K562 (cell line): ENCODE results near the gene ZSWIM8. TPM values are rescaled to one million over a fixed set of nuclear protein-coding genes. Genes with fewer than 3 reads are reported as not detected.
A peak's percentile ranks its signal among the peaks of the same experiment; 100 is the strongest.

ENCODE experiments used
- ATAC-seq: fragments of 200-7000 bp; cut with Tn5 transposase; 3 replicates; pipeline ENCODE4 v1.9.1; 2020; ENCODE audit warnings: moderate library complexity
- BruUV-seq: library from RNA; stranded (reverse); fragments of 400-500 nt; replicated peaks from 2 replicates; lab custom pipeline; 2021; lab: Mats Ljungman, UMichigan
- CTCF ChIA-PET: fragments of 300-600 bp; formaldehyde crosslinking; extraction: SDS; loops from one replicate; lab custom pipeline; 2021; ENCODE audit warnings: low intra/inter-chr PET ratio; lab: Yijun Ruan, JAX
- POLR2A ChIA-PET: fragments of 300-600, 350-650 bp; sonication (Branson Sonifier 250); formaldehyde crosslinking; extraction: SDS; loops from one replicate; lab custom pipeline; 2021; ENCODE audit warnings: antibody characterized with exemption, inconsistent platforms; lab: Yijun Ruan, JAX
- DNase-seq, 4 experiments: peaks; one replicate each; pipeline versions ENCODE4 v3.0.0 to v3.0.0-alpha.2; 2011 to 2018; ENCODE audit warnings: low spot score in 3 of 4, mixed read lengths in 3 of 4; ENCODE audit errors: extremely low read depth in 1 of 4
- FAIRE-seq: peaks from 2 replicates; lab custom pipeline; 2011; peaks lifted over from hg19 to GRCh38; lab: Jason Lieb, UNC
- H2AFZ ChIP-seq: 2 replicates; pipeline ENCODE4 v1.6.0; 2011; ENCODE audit warnings: low read depth, low read length, control low read depth, inconsistent platforms
- H3K27ac ChIP-seq: fragments of 200-600 bp; 3 replicates; pipeline ENCODE4 v1.8.0; 2011; ENCODE audit warnings: low read depth, mild to moderate bottlenecking, control low read depth, inconsistent platforms, low read length, moderate library complexity, mixed read lengths; ENCODE audit errors: extremely low read depth
- H3K27me3 ChIP-seq, 2 experiments: fragments of 300-600 bp in 1 of 2; 2 replicates in 1 of 2; 3 replicates in 1 of 2; pipeline versions ENCODE4 v1.6.0 to v1.8.0; 2011; ENCODE audit warnings: inconsistent platforms in 2 of 2, low read length in 2 of 2, mild to moderate bottlenecking in 1 of 2, mixed read lengths in 1 of 2, moderate library complexity in 1 of 2; ENCODE audit not compliant: control insufficient read depth in 2 of 2, insufficient read depth in 2 of 2
- H3K36me3 ChIP-seq: fragments of 300-600 bp; 3 replicates; pipeline ENCODE4 v1.8.0; 2011; ENCODE audit warnings: mild to moderate bottlenecking, low read length, inconsistent platforms; ENCODE audit not compliant: control insufficient read depth, insufficient read depth
- H3K4me1 ChIP-seq, 2 experiments: fragments of 200-600 bp in 1 of 2; replicated peaks in 1 of 2; 2 replicates in 1 of 2; 3 replicates in 1 of 2; pipeline versions ENCODE4 v1.5.1 to v1.8.0; 2011; ENCODE audit warnings: inconsistent platforms in 2 of 2, low read length in 2 of 2, mild to moderate bottlenecking in 1 of 2, mixed read lengths in 1 of 2, moderate library complexity in 1 of 2; ENCODE audit not compliant: control insufficient read depth in 2 of 2, insufficient read depth in 2 of 2
- H3K4me2 ChIP-seq: 2 replicates; pipeline ENCODE4 v1.6.1; 2011; ENCODE audit warnings: low read length, control low read depth, inconsistent platforms, mixed read lengths; ENCODE audit not compliant: insufficient read depth
- H3K4me3 ChIP-seq: fragments of 200-600 bp; sonication (generic), shearing (Covaris generic); 2 replicates; pipeline ENCODE4 v1.5.1; 2016; ENCODE audit warnings: control low read depth, inconsistent platforms
- H3K79me2 ChIP-seq: fragments of 200-600 bp; 3 replicates; pipeline ENCODE4 v1.8.0; 2011; ENCODE audit warnings: low read length, inconsistent platforms; ENCODE audit not compliant: control insufficient read depth, insufficient read depth
- H3K9ac ChIP-seq, 2 experiments: 2 replicates each; pipeline versions ENCODE4 v1.6.0 to v1.6.1; 2011; ENCODE audit warnings: low read depth in 2 of 2, low read length in 2 of 2, control low read depth in 1 of 2, inconsistent platforms in 1 of 2, mild to moderate bottlenecking in 1 of 2, mixed read lengths in 1 of 2; ENCODE audit not compliant: insufficient read depth in 1 of 2
- H3K9me1 ChIP-seq: one replicate; pipeline ENCODE4 v1.6.0; 2011; ENCODE audit warnings: inconsistent platforms, mild to moderate bottlenecking, low read length, moderate library complexity; ENCODE audit not compliant: control insufficient read depth, insufficient read depth
- H3K9me3 ChIP-seq: replicated peaks from 2 replicates; pipeline ENCODE4 v1.5.1; 2011; ENCODE audit warnings: low read depth, low read length, inconsistent platforms; ENCODE audit not compliant: control insufficient read depth, insufficient read depth
- H4K20me1 ChIP-seq: replicated peaks from 2 replicates; pipeline ENCODE4 v1.6.1; 2011; ENCODE audit warnings: low read length, inconsistent platforms, mixed read lengths; ENCODE audit not compliant: control insufficient read depth, insufficient read depth
- DEAF1 ChIP-seq: fragments of 450-650 bp; formaldehyde crosslinking; IDR thresholded peaks from 2 replicates; pipeline ENCODE4 v1.4.0; 2020; ENCODE audit warnings: mild to moderate bottlenecking, moderate library complexity
- ERF ChIP-seq: fragments of 450-650 bp; formaldehyde crosslinking; IDR thresholded peaks from 2 replicates; pipeline ENCODE4 v1.4.0; 2020; ENCODE audit warnings: mild to moderate bottlenecking, mixed read lengths
- MAZ ChIP-seq, 2 experiments: fragments of 450-650 bp in 1 of 2; sonication (generic) in 1 of 2; formaldehyde crosslinking; IDR thresholded peaks in 1 of 2; conservative IDR thresholded peaks in 1 of 2; 2 replicates each; pipeline versions ENCODE4 v1.4.0 to v1.5.0; 2020; ENCODE audit warnings: mild to moderate bottlenecking in 1 of 2, missing genetic modification reagents in 1 of 2
- PHTF2 ChIP-seq: fragments of 250-450 bp; sonication (Bioruptor Pico); IDR thresholded peaks from 2 replicates; pipeline ENCODE4 v1.5.0; 2021; ENCODE audit warnings: mild to moderate bottlenecking
- POLR2A ChIP-seq: fragments of 450-650 bp; conservative IDR thresholded peaks from 2 replicates; pipeline ENCODE4 v1.6.1; 2016
- POLR2G ChIP-seq: fragments of 200-400 bp; formaldehyde crosslinking; IDR thresholded peaks from 2 replicates; pipeline ENCODE4 v1.6.1; 2017; ENCODE audit warnings: low read depth, mild to moderate bottlenecking, antibody characterized with exemption, low read length, moderate library complexity
- RBFOX2 ChIP-seq: fragments of 200-400 bp; formaldehyde crosslinking; IDR thresholded peaks from 2 replicates; pipeline ENCODE4 v1.6.1; 2017; ENCODE audit warnings: low read depth, mild to moderate bottlenecking, low read length, moderate library complexity
- SMARCA5 ChIP-seq: fragments of 450-650 bp; IDR thresholded peaks from 2 replicates; pipeline ENCODE4 v1.6.1; 2016
- SMARCE1 ChIP-seq: fragments of 450-650 bp; IDR thresholded peaks from 2 replicates; pipeline ENCODE4 v1.7.1; 2016; ENCODE audit warnings: mild to moderate bottlenecking
- ZBTB26 ChIP-seq: fragments of 450-650 bp; formaldehyde crosslinking; IDR thresholded peaks from 2 replicates; pipeline ENCODE4 v1.4.0; 2022; ENCODE audit warnings: missing genetic modification characterization
- ZNF24 ChIP-seq: fragments of 450-650 bp; IDR thresholded peaks from 2 replicates; pipeline ENCODE4 v1.6.1; 2016
- WGBS: fragments of 100-300 bp; shearing (Covaris generic); methylation state at CpG from one replicate; pipeline ENCODE4 v1.1.6; 2016; ENCODE audit warnings: low coverage, mixed read lengths; ENCODE audit not compliant: insufficient coverage; ENCODE audit errors: missing lambda C conversion rate; 5-methylcytosine and 5-hydroxymethylcytosine counted together
- in situ Hi-C: fragments of 300-500 bp; cut with MboI; formaldehyde crosslinking; loops from 4 replicates; pipeline ENCODE4 v1.15.0; 2018; ENCODE audit warnings: inconsistent platforms, mixed read lengths
- intact Hi-C: fragments of 100-400 bp; cut with micrococcal nuclease; formaldehyde crosslinking; loops from 2 replicates; pipeline ENCODE4 v1.14.2; 2022
- polyA plus RNA-seq, 8 experiments: library from polyadenylated mRNA; depleted of rRNA in 4 of 8; stranded (reverse) in 5 of 8; unstranded in 3 of 8; fragments of >200 nt; fragmentation: Nextera tagmentation in 2 of 8; fragmentation: Illumina TruSeq in 1 of 8; extraction: Ambion mirVana in 2 of 8; extraction: Trizol in 1 of 8; gene quantifications; 2 replicates each; pipeline versions ENCODE4 v1.2.1 to v1.2.3, GENCODE V29; 2011 to 2014; ENCODE audit warnings: inconsistent platforms in 1 of 8, missing spikeins in 1 of 8
- total RNA-seq, 7 experiments: library from RNA; depleted of rRNA in 6 of 7; stranded (reverse); fragments of >200 nt in 6 of 7; fragmentation: Illumina TruSeq in 2 of 7; extraction: Trizol in 2 of 7; gene quantifications; 2 replicates each; pipeline versions ENCODE4 v1.2.1 to v1.2.3, GENCODE V29; 2011 to 2021; ENCODE audit warnings: low replicate concordance in 1 of 7
- TF ChIP-seq, protein P1 (sequence below): sonication (generic); formaldehyde crosslinking; IDR thresholded peaks from 2 replicates; pipeline ENCODE4 v1.8.1; 2023; ENCODE audit warnings: mild to moderate bottlenecking, missing genetic modification reagents

Gene ZSWIM8
- total and polyA plus RNA-seq, 9 of the 15 experiments (the other 6 are each of a cell fraction or from before 2014, with no cell fraction given): 5.6 to 47.8 (median 26.7) TPM

DNA sequence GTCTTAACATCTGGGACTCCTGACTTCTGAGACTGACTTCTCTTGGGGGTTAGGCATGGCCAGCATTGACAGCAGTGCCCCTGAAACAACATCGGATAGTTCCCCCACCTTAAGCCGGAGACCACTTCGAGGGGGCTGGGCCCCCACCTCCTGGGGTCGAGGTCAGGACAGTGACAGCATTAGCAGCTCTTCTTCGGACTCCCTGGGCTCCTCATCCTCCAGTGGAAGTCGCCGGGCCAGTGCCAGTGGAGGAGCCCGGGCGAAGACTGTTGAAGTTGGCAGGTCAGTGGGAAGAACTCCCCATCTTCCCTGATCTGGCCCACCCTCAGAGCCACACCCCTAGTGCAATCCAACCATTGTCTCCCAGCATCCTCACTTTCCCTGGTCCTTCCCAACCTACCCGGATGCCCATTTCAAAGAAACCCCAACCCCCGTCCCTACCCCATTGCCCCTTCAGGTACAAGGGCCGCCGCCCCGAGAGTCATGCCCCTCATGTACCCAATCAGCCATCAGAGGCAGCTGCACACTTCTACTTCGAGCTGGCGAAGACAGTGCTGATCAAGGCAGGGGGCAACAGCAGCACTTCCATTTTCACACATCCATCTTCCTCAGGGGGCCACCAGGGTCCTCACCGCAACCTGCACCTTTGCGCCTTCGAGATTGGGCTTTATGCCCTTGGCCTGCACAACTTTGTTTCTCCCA is 12.1 kb downstream of the ZSWIM8 start:
- intact Hi-C loops: no loop called here
- BruUV-seq: no TSS peak
- ChIA-PET CTCF (no interaction called here), POLR2A (interaction anchor here (0.6 to 9.0 kb wide), 4 partner anchors 12 to 53 kb away, joined by 3 to 61 read pairs (median 26); partner anchors contain the start of genes SEC24C and ZSWIM8)
- H3K9me3 ChIP-seq: no peaks in the 10 kb centered on the region
- in situ Hi-C loops: no loop called here
- H3K4me1 ChIP-seq: peaks cover 0 to 10% of the 10 kb centered on the region in 2 experiments; a peak in 2 of 5 replicates
- no peak overlapping the region for H3K27ac ChIP-seq
- H3K9me1 ChIP-seq: peaks cover 8% of the 10 kb centered on the region
- H3K4me2 ChIP-seq: no peak overlapping the region
- DNase-seq: no peak
- no peak for FAIRE-seq
- H3K79me2 ChIP-seq: no peaks in the 10 kb centered on the region
- H2AFZ ChIP-seq: no peak overlapping the region
- ATAC-seq: no peak
- H3K36me3 ChIP-seq: peaks cover 91% of the 10 kb centered on the region; the same call in 2 of the 3 replicates
- H3K9ac ChIP-seq: no peak overlapping the region
- no peaks in the 10 kb centered on the region; the same call in 1 of the 2 replicates for H4K20me1 ChIP-seq
- 92% methylated on average over 19 of the region's 19 CpGs for WGBS
- no peaks in the 10 kb centered on the region for H3K27me3 ChIP-seq
- no peak overlapping the region for H3K4me3 ChIP-seq
- TF ChIP-seq POLR2A (0 out of 2 replicates have a peak, but pooled peaks have one; percentile 9), ERF (CRISPR knock-in tag) (0 out of 2 replicates have a peak, but pooled peaks have one; percentile 42), PHTF2 (CRISPR knock-in tag) (no peak), SMARCA5 (no peak), MAZ (CRISPR knock-in tag; conservative IDR thresholded peaks at IDR 0.05 in 1 of 2, IDR thresholded peaks at IDR 0.05 in 1 of 2) (no peak), RBFOX2 (peak; percentile 38; the same call in 1 of the 2 replicates), DEAF1 (no peak), ZBTB26 (CRISPR knock-in tag) (0 out of 2 replicates have a peak, but pooled peaks have one; percentile 38), SMARCE1 (no peak), POLR2G (peak; percentile 65), ZNF24 (no peak)
- TF ChIP-seq, protein P1, sequence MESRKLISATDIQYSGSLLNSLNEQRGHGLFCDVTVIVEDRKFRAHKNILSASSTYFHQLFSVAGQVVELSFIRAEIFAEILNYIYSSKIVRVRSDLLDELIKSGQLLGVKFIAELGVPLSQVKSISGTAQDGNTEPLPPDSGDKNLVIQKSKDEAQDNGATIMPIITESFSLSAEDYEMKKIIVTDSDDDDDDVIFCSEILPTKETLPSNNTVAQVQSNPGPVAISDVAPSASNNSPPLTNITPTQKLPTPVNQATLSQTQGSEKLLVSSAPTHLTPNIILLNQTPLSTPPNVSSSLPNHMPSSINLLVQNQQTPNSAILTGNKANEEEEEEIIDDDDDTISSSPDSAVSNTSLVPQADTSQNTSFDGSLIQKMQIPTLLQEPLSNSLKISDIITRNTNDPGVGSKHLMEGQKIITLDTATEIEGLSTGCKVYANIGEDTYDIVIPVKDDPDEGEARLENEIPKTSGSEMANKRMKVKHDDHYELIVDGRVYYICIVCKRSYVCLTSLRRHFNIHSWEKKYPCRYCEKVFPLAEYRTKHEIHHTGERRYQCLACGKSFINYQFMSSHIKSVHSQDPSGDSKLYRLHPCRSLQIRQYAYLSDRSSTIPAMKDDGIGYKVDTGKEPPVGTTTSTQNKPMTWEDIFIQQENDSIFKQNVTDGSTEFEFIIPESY (CRISPR knock-in tag): 0 out of 2 replicates have a peak, but pooled peaks have one; percentile 18
